Hepatocyte (in vitro differentiated cells): ENCODE measurements around the gene LATS2. TPM values are rescaled to one million over a fixed set of nuclear protein-coding genes. Genes with fewer than 3 reads are reported as not detected.

Source experiments
- DNase-seq: peaks from one replicate; pipeline ENCODE4 v3.0.0-alpha.2; 2016; ENCODE audit warnings: low spot score
- H2AFZ ChIP-seq: fragments of 200-600 bp; sonication (generic); 2 replicates; pipeline ENCODE4 v1.6.0; 2016; ENCODE audit warnings: antibody characterized with exemption, mild to moderate bottlenecking
- H3K27ac ChIP-seq: fragments of 200-600 bp; sonication (generic); 2 replicates; pipeline ENCODE4 v1.5.1; 2016; ENCODE audit warnings: mild to moderate bottlenecking
- H3K27me3 ChIP-seq: fragments of 200-600 bp; sonication (generic); 2 replicates; pipeline ENCODE4 v1.6.1; 2016
- H3K36me3 ChIP-seq: fragments of 200-600 bp; sonication (generic); replicated peaks from 2 replicates; pipeline ENCODE4 v1.5.1; 2016; ENCODE audit warnings: low read depth; ENCODE audit not compliant: insufficient read depth
- H3K4me1 ChIP-seq: fragments of 200-600 bp; sonication (generic); 2 replicates; pipeline ENCODE4 v1.5.1; 2016; ENCODE audit warnings: mild to moderate bottlenecking, moderate library complexity; ENCODE audit not compliant: insufficient read depth
- H3K4me2 ChIP-seq: fragments of 200-600 bp; sonication (generic); 2 replicates; pipeline ENCODE4 v1.6.0; 2016
- H3K4me3 ChIP-seq: fragments of 200-600 bp; sonication (generic); 2 replicates; pipeline ENCODE4 v1.5.1; 2016; ENCODE audit warnings: mild to moderate bottlenecking
- H3K79me2 ChIP-seq: fragments of 200-600 bp; sonication (generic); 2 replicates; pipeline ENCODE4 v1.6.0; 2017; ENCODE audit warnings: mild to moderate bottlenecking
- H3K9me2 ChIP-seq: fragments of 200-600 bp; sonication (generic); replicated peaks from 2 replicates; pipeline ENCODE4 v1.6.0; 2017; ENCODE audit warnings: mild to moderate bottlenecking; ENCODE audit not compliant: insufficient read depth
- H3K9me3 ChIP-seq: fragments of 200-600 bp; sonication (generic); 2 replicates; pipeline ENCODE4 v1.5.1; 2016; ENCODE audit warnings: low read depth, mild to moderate bottlenecking
- H4K20me1 ChIP-seq: fragments of 200-600 bp; sonication (generic); 2 replicates; pipeline ENCODE4 v1.6.0; 2016; ENCODE audit warnings: mild to moderate bottlenecking; ENCODE audit not compliant: insufficient read depth, poor library complexity, severe bottlenecking
- EZH2 ChIP-seq: fragments of 200-600 bp; sonication (generic); IDR thresholded peaks from 2 replicates; pipeline ENCODE4 v1.6.1; 2016; ENCODE audit warnings: antibody characterized with exemption, mild to moderate bottlenecking, borderline replicate concordance
- EZH2phosphoT487 ChIP-seq: fragments of 200-600 bp; sonication (generic); IDR thresholded peaks from one replicate; pipeline ENCODE4 v1.6.1; 2018; ENCODE audit warnings: antibody characterized with exemption, mild to moderate bottlenecking, low read depth, moderate library complexity; ENCODE audit not compliant: unreplicated experiment, severe bottlenecking
- WGBS: methylation state at CpG from one replicate; pipeline ENCODE4 v1.1.6; 2016; ENCODE audit warnings: low lambda C conversion rate; ENCODE audit errors: missing lambda C conversion rate; 5-methylcytosine and 5-hydroxymethylcytosine counted together
- polyA plus RNA-seq: library from polyadenylated mRNA; unstranded; fragments of >200 nt; fragmentation: Nextera tagmentation; extraction: Ambion mirVana; gene quantifications from 2 replicates; pipeline ENCODE4 v1.2.1, GENCODE V29; 2016
- total RNA-seq: library from RNA; depleted of rRNA; stranded (reverse); fragments of >200 nt; gene quantifications from 2 replicates; pipeline ENCODE4 v1.2.3, GENCODE V29; 2014
- TF ChIP-seq, protein P1 (sequence below): fragments of 200-600 bp; sonication (generic); IDR thresholded peaks from 2 replicates; pipeline ENCODE4 v1.5.1; 2016; ENCODE audit warnings: antibody characterized with exemption, mild to moderate bottlenecking; ENCODE audit not compliant: poor library complexity

Gene LATS2
- total and polyA plus RNA-seq, 2 experiments from 2014 or later, result 6.2 to 15.5 TPM

DNA sequence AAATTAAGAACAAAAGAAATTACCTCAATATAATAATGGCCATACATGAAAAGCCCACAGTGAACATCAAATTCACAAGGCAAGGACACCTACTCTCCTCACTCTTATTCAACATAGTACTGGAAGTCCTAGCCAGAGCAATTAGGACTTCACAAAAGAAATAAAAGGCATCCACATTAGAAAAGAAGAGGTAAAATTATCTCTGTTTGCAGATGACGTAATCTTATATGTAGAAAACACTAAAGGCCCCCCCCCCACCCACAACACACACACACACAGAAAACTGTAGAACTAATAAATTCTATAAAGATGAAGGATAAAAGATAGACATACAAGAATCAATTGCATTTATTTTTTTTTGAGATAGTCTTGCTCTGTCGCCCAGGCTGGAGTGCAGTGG is 25.5 kb upstream of the LATS2 start:
- no peak overlapping the region for H3K4me3 ChIP-seq
- no peak overlapping the region for H3K4me2 ChIP-seq
- H3K9me3 ChIP-seq, result no peaks in the 10 kb centered on the region
- no peak overlapping the region for H3K27ac ChIP-seq
- DNase-seq, result no peak
- no peaks in the 10 kb centered on the region for H3K36me3 ChIP-seq
- TF ChIP-seq EZH2phosphoT487, result no peak
- TF ChIP-seq, protein P1, sequence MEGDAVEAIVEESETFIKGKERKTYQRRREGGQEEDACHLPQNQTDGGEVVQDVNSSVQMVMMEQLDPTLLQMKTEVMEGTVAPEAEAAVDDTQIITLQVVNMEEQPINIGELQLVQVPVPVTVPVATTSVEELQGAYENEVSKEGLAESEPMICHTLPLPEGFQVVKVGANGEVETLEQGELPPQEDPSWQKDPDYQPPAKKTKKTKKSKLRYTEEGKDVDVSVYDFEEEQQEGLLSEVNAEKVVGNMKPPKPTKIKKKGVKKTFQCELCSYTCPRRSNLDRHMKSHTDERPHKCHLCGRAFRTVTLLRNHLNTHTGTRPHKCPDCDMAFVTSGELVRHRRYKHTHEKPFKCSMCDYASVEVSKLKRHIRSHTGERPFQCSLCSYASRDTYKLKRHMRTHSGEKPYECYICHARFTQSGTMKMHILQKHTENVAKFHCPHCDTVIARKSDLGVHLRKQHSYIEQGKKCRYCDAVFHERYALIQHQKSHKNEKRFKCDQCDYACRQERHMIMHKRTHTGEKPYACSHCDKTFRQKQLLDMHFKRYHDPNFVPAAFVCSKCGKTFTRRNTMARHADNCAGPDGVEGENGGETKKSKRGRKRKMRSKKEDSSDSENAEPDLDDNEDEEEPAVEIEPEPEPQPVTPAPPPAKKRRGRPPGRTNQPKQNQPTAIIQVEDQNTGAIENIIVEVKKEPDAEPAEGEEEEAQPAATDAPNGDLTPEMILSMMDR, result no peak
- H4K20me1 ChIP-seq, result no peaks in the 10 kb centered on the region
- no peaks in the 10 kb centered on the region for H3K79me2 ChIP-seq
- H3K9me2 ChIP-seq, result no peaks in the 10 kb centered on the region
- H3K4me1 ChIP-seq, result no peaks in the 10 kb centered on the region
- no peaks in the 10 kb centered on the region for H3K27me3 ChIP-seq
- 90% methylated on average over 2 of the region's 2 CpGs for WGBS
- no peak overlapping the region for H2AFZ ChIP-seq

DNA sequence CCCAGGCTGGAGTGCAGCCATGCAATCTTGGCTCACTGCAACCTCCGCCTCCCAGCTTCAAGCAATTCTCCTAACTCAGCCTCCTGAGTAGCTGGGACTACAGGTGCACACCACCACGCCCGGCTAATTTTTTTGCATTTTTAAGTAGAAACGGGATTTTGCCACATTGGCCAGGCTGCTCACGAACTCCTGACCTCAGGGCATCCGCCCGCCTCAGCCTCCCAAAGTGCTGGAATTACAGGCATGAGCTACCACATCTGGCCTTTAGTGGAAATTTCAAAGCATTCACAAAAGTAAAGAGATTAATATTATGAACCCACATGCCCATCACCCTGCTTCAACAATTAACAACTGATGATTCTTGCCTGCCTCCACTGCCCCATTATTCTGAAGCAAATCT is 20.5 kb upstream of the LATS2 start:
- H3K4me1 ChIP-seq, result peaks cover 8% of the 10 kb centered on the region
- H3K27me3 ChIP-seq, result no peaks in the 10 kb centered on the region
- no peaks in the 10 kb centered on the region for H4K20me1 ChIP-seq
- DNase-seq, result no peak
- H3K79me2 ChIP-seq, result no peaks in the 10 kb centered on the region
- H3K4me3 ChIP-seq, result no peak overlapping the region
- TF ChIP-seq, protein P1, result no peak
- TF ChIP-seq EZH2phosphoT487 (no peak), EZH2 (no peak)
- no peaks in the 10 kb centered on the region for H3K9me3 ChIP-seq
- no peak overlapping the region for H3K27ac ChIP-seq
- H3K36me3 ChIP-seq, result no peaks in the 10 kb centered on the region
- no peaks in the 10 kb centered on the region for H3K9me2 ChIP-seq
- 88% methylated on average over 7 of the region's 7 CpGs for WGBS
- H3K4me2 ChIP-seq, result no peak overlapping the region
- H2AFZ ChIP-seq, result no peak overlapping the region

DNA sequence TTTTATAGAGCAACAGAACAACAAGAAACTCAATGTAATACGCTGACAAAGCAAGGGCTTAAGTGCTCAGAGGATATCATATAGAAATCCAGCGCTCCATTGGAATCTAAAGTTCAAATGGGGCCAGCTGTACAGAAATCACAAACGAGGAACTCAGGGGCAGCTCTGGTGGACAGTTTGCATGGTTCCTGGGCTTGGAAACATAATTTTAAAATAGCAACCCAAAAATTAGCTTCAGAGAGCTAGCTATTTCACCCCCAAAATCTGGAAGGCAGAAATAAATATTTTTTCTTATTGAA is 19.2 kb upstream of the LATS2 start:
- no peak overlapping the region for H2AFZ ChIP-seq
- no peak for DNase-seq
- H4K20me1 ChIP-seq, result no peaks in the 10 kb centered on the region
- no peaks in the 10 kb centered on the region for H3K79me2 ChIP-seq
- TF ChIP-seq EZH2phosphoT487 (no peak), EZH2 (no peak)
- TF ChIP-seq, protein P1, result no peak
- no peaks in the 10 kb centered on the region for H3K9me3 ChIP-seq
- 76% methylated on average over 3 of the region's 3 CpGs for whole genome bisulfite sequencing
- no peak overlapping the region for H3K27ac ChIP-seq
- H3K4me2 ChIP-seq, result peak overlapping the region; percentile 49
- no peaks in the 10 kb centered on the region for H3K36me3 ChIP-seq
- no peaks in the 10 kb centered on the region for H3K9me2 ChIP-seq
- H3K4me3 ChIP-seq, result no peak overlapping the region
- peaks cover 8% of the 10 kb centered on the region for H3K4me1 ChIP-seq
- no peaks in the 10 kb centered on the region for H3K27me3 ChIP-seq

DNA sequence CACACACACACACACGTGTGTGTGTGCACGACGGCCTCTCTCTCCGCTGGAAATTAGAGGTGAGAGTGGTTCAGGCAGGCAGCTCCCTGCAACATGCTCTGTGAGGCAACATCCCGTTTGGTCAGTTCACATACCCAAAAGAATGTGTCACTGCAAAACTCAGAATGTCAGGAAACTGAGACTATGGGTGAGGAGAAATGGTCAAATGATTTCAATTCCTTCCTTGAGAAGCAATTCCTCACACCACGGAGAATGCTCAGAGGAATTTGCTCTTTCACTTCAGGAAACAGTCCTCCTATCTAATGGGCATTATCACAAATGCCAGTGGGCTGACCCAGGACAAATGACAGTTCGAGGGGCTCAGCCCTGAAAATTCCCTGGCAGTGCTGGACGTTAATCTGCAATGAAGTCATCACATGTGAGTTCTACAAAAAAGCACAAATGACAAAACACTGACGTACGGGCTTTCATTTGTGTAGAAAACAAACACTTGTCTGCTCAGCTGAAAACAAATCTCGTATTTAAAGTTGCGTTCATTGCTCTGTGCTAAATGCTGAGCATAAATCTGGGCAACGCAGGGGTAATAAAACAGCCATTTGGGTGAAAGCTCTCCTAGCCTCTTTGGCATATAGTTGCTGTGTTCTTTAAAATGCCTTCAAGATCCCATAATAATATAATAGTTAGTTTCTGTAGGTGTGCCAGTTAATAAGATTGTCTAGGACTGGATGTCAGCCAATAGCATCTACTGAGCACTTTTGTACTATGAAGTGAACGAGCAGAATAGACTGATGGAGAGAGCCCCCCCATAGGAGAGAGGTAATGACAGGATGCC is 18.6 kb upstream of the LATS2 start:
- peaks cover 3% of the 10 kb centered on the region for H3K27me3 ChIP-seq
- H4K20me1 ChIP-seq, result no peaks in the 10 kb centered on the region
- no peak overlapping the region for H3K4me3 ChIP-seq
- no peak overlapping the region for H2AFZ ChIP-seq
- H3K4me1 ChIP-seq, result peaks cover 8% of the 10 kb centered on the region
- TF ChIP-seq EZH2phosphoT487 (no peak), EZH2 (no peak)
- TF ChIP-seq, protein P1, result no peak
- no peaks in the 10 kb centered on the region for H3K9me3 ChIP-seq
- H3K79me2 ChIP-seq, result no peaks in the 10 kb centered on the region
- DNase-seq, result no peak
- H3K9me2 ChIP-seq, result no peaks in the 10 kb centered on the region
- no peaks in the 10 kb centered on the region for H3K36me3 ChIP-seq
- peak overlapping the region; percentile 49 for H3K4me2 ChIP-seq
- peak overlapping the region; percentile 5 for H3K27ac ChIP-seq
- WGBS, result 56% methylated on average over 14 of the region's 14 CpGs
